ACHN (cell line): ENCODE data around the gene KRTCAP2.
"Not testable (repeated sequence)": the region's sequence is repeated elsewhere in the genome, so short reads cannot be mapped to it uniquely, and the experiment has no call there.

Experiments used
- DNase-seq: peaks from one replicate; pipeline ENCODE4 v3.0.0-alpha.2; 2015
- in situ Hi-C: cut with HindIII; loops from 2 replicates; pipeline ENCODE4 v1.10.0; 2017; ENCODE audit warnings: low sequenced_read_pairs, low pct_ligation_motif_present, low pct_unique_long_range_greater_than_20kb

KRTCAP2 gene

GRCh38 chr1:155174324-155175280 is 1.5 kb upstream of the KRTCAP2 start:
- in situ Hi-C loops: no loop called here
- no peak for DNase-seq

GRCh38 chr1:155173478-155174323 is 597 bp upstream of the KRTCAP2 start, which contains the start of gene TRIM46:
Gene TRIM46 (plus strand): TSS chr1:155173849. CDS start chr1:155173967, 118 bp downstream.
- in situ Hi-C loops: no loop called here
- peak; percentile 75 for DNase-seq

GRCh38 chr1:155171836-155172731 is 1.0 kb downstream of the KRTCAP2 start:
- DNase-seq: no peak
- in situ Hi-C loops: no loop called here

GRCh38 chr1:155170806-155171205 is 2.3 kb downstream of the KRTCAP2 start:
- DNase-seq: no peak
- in situ Hi-C loops: no loop called here

- in situ Hi-C loops: no loop called here
- no peak for DNase-seq
Measured at GRCh38 chr1:155170101-155170785, 2.9 kb downstream of the KRTCAP2 start.

- no peak for DNase-seq
- in situ Hi-C loops: no loop called here
Measured at GRCh38 chr1:155169541-155169940, 3.6 kb downstream of the KRTCAP2 start.

GRCh38 chr1:155168456-155169210 is 4.5 kb downstream of the KRTCAP2 start:
- in situ Hi-C loops: no loop called here
- no peak for DNase-seq

GRCh38 chr1:155168105-155168445 is 5.0 kb downstream of the KRTCAP2 start:
- in situ Hi-C loops: not testable (repeated sequence)

GRCh38 chr1:155167166-155168104 is 5.7 kb downstream of the KRTCAP2 start:
- in situ Hi-C loops: no loop called here

More at GRCh38 chr1:155168105-155168445, 5.0 kb downstream of the KRTCAP2 start:
- not testable (repeated sequence) for DNase-seq

GRCh38 chr1:155166471-155167165 is 6.5 kb downstream of the KRTCAP2 start:
- in situ Hi-C loops: no loop called here

More at GRCh38 chr1:155167166-155168104, 5.7 kb downstream of the KRTCAP2 start:
- peak; percentile 89 for DNase-seq

GRCh38 chr1:155166051-155166470 is 7.0 kb downstream of the KRTCAP2 start:
- DNase-seq: no peak
- in situ Hi-C loops: no loop called here

More at GRCh38 chr1:155166471-155167165, 6.5 kb downstream of the KRTCAP2 start:
- DNase-seq: no peak

- DNase-seq, in situ Hi-C loops: not testable (repeated sequence)
Measured at GRCh38 chr1:155164625-155165024, 8.5 kb downstream of the KRTCAP2 start.

GRCh38 chr1:155163785-155164184 is 9.3 kb downstream of the KRTCAP2 start:
- DNase-seq, in situ Hi-C loops: not testable (repeated sequence)

GRCh38 chr1:155162631-155163030 is 10.5 kb downstream of the KRTCAP2 start:
- DNase-seq, in situ Hi-C loops: not testable (repeated sequence)

- DNase-seq: no peak
- in situ Hi-C loops: no loop called here
Measured at GRCh38 chr1:155160128-155160527, 13.0 kb downstream of the KRTCAP2 start.
